GM19035 (cell line): ENCODE data around the gene FBXL17.
"Not testable (repeated sequence)": the region's sequence is repeated elsewhere in the genome, so short reads cannot be mapped to it uniquely, and the experiment has no call there.

Experiments used
- ATAC-seq: cut with Tn5 transposase; IDR thresholded peaks from one replicate; pipeline ENCODE4 v1.9.1; 2021; ENCODE audit not compliant: unreplicated experiment

The FBXL17 gene

GRCh38 chr5:108381954-108382783, at the start of gene FBXL17:
TSS of gene FBXL17 (minus strand) at chr5:108382098.
- peak; percentile 70 for ATAC-seq

DNA sequence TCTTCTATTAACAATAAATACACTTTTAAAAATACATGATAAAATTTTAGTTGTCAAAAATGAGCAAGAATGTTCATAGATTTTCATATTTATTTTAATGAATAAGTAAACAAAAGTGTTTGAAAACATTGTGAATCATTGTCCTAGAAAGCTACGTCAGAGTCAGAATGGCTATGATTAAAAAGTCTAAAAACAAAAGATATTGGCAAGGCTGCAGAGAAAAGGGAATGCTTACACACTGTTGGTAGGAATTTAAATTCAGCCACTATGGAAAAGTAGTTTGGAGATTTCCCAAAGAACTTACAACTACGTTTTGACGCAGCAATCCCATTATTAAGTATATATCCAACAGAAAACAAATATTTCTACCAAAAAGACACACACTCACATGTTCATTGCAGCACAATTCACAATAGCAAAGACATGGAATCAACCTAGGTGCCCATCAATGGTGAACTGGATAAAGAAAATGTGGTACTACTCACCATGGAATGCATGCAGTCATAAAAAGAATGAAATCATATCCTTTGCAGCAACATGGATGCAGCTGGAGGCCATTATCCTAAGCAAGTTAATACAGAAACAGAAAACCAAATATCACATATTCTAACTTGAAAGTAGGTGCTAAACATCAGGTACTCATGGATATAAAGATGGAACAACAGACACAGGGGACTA, 49.2 kb upstream of the FBXL17 start:
- ATAC-seq: no peak

DNA sequence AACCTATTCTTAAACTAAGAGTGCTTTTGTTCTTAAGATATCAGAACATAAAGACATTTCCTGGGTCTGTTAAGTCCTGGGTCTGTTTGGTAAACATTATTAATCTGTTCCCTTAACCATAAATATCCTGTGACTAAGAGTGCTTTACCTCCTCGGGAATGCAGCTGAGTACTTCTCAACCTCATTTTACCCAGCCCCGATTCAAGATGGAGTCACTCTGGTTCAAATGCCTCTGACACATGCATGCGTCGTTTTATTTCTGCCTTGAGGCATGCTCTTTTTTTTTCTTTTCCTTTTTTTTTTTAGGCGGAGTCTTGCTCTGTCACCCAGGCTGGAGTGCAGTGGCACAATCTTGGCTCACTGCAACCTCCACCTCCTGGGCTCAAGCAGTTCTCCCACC, 39.8 kb upstream of the FBXL17 start:
- no peak for ATAC-seq

DNA sequence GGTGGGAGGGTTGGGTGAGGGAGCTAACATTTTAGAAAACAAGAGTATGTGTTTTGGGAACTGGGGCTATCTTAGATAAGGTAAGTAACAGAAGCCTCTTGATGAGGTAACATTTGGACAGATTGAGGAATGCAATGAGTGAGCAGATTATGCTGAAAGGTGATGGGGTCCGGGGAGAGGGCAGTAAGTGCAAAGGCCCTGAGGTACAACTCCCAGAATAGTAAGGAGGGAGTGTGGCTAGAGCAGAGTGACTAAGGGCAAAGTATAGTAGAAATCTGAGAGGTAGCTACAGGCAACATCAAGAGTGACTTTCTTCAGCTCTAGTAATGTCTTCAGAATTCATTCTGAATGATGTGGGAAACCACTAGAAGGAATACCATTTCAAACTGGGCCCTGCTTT, 38.9 kb upstream of the FBXL17 start:
- no peak for ATAC-seq

DNA sequence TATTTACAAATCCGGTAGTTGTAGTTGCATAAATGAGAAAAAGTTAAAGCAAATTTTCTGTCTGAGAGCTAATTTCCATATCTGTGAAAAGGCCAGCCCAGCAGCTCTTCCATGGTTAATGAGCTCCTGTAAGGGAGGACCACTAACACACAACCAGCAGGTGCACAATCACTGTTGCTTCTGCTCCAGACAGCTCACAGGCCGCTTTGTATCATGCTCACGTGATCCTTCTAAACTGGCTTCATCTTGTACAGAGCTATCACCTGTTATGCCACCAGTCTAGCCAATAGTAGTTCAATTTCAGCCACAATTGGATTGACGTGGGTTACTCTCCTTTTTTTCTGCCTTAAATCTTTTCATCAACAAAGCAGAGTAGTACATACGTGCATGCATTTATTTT, 38.3 kb upstream of the FBXL17 start:
- no peak for ATAC-seq

- no peak for ATAC-seq
These were observed 36.3 kb upstream of the FBXL17 start for GRCh38 chr5:108418197-108418596.

- no peak for ATAC-seq
These were observed 35.3 kb upstream of the FBXL17 start for GRCh38 chr5:108417166-108417670.

DNA sequence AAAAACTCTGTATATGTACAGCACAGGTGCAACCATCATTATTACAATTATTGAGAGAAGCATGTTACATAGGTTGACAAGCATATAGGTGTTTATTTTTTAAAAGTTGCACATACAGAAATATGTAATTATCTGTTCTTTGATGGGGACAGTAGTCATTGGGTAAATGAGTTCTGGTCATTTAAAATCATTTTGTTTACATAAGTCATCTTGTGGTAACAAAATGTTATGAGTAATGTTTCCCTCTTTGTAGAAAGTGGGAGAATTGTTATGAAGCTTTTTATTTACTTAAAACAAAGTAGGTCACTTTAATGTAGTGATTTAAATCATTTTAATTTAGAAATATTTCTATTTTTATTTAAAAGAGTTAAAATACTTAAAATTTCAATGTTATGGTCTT, 33.8 kb upstream of the FBXL17 start:
- ATAC-seq: no peak

DNA sequence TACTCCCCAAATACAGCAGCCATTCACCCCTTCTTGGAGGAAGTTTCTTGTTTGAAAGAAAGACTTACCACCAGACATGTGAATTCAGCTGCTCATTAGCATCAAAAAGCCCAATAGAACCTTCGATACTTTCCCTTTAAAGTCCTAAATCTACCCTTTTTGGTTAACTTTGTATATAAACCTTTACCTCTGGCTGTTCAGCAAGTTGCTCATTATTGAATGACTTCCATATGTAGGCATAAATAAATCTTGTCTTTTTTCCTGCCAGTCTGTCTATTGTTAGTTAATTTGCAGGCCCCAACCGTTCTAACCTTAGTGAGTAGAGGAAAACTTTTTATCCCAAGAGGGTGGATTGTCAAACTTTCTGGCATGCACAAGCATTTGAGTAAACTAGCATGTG, 27.9 kb upstream of the FBXL17 start:
- no peak for ATAC-seq

GRCh38 chr5:108405201-108405600, 23.3 kb upstream of the FBXL17 start:
- ATAC-seq: not testable (repeated sequence)

DNA sequence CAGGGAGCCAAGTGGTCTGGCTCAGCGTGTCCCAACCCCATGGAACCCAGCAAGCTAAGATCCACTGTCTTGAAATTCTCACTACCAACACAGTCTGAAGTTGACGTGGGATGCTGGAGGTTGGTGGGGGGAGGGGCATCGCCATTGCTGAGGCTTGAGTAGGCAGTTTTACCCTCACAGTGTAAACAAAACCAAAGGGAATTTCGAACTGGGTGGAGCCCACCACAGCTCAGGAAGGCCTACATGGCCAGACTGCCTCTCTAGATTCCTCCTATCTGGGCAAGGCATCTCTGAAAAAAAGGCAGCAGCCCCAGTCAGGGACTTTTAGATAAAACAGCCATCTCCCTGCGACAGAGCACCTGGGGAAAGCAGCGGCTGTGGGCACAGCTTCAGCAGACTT, 17.1 kb upstream of the FBXL17 start:
- ATAC-seq: no peak

DNA sequence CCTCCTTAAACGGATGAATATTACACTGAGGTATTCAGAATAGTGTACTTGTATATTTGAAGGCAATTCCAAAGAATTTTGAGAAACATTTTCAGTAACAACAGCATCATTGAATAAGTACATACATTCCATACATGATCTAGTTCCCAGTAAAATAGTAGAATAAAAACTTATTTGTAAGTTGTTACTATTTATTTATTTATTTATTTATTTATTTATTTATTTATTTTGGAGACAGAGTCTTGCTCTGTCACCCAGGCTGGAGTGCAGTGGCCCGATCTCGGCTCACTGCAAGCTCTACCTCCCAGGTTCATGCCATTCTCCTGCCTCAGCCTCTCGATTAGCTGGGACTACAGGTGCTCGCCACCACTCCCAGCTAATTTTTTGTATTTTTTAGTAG, 14.9 kb upstream of the FBXL17 start:
- ATAC-seq: not testable (repeated sequence)

DNA sequence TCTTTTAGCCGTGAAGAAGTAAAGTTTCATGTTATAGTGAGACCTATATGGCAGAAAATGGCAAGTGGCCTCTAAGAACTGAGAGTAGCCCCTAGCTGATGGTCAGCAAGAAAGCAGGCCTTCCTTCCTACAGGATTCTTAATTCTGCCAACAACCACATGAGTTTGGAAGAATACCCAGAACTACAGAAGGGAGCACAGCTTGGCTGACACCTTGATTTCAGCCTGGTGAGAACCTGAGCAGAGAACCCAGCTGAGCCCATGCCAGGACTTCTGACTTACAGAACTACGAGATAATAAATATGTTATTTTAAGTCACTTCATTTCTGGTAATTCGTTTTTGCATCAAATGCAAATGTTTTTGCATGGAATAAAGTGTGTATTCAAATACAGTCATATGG, 5.9 kb upstream of the FBXL17 start:
- no peak for ATAC-seq

DNA sequence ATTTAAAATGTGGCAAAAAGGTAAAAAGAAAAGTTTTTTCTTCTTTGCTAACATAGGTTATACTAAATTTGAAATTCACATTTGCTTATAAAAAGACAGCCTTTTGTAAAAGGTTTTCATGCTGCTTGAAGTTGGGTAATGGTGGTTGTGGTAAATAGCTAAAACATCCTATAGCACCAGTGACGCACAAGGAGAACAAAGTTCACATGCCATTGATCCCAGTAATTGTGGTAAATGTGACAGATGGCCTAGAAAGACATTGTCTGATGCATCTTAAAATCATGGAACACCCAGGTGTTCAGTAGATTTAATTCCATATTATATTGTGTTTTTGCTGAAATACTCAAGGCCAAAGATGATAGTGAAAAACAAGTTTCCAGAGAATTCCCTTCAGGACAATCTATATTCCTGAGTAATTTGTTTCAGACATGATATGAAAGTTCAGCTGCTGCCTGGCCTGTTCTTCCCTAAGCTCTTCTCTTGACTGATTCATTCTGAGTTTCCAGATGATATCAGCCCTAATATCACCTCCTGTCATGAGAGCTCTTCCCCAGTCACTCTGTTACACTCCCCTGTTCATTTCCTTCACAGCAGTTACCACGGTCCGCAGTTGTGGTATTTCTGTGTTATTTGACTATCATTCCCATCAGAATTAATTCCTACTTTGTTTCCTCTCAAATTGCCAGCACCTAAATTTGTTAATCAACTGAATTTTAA, 4.6 kb upstream of the FBXL17 start:
- no peak for ATAC-seq

DNA sequence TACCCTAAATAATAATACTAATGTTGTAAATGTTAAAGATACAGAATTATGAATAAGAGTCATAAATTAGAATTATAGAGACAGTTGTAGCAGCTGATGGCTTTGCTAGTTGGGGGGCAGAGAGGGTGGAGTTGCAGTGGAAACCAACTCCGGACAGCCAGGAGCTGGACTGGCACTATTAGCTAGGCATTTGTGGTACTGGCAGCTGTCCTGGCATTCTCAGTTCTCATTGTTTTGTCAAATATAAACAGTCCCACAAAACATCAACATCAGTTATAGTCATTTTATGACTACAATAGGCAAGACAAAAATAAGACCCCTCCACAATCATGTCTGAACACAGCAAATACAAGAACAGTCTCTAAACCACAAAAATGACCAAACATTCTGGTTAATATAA, 2.8 kb upstream of the FBXL17 start:
- ATAC-seq: no peak

GRCh38 chr5:108382784-108383330, 959 bp upstream of the FBXL17 start:
- ATAC-seq: peak; percentile 6

GRCh38 chr5:108381350-108381953, 446 bp downstream of the FBXL17 start:
- ATAC-seq: peak; percentile 50

GRCh38 chr5:108380531-108381349, 1.2 kb downstream of the FBXL17 start:
- ATAC-seq: peak; percentile 27

DNA sequence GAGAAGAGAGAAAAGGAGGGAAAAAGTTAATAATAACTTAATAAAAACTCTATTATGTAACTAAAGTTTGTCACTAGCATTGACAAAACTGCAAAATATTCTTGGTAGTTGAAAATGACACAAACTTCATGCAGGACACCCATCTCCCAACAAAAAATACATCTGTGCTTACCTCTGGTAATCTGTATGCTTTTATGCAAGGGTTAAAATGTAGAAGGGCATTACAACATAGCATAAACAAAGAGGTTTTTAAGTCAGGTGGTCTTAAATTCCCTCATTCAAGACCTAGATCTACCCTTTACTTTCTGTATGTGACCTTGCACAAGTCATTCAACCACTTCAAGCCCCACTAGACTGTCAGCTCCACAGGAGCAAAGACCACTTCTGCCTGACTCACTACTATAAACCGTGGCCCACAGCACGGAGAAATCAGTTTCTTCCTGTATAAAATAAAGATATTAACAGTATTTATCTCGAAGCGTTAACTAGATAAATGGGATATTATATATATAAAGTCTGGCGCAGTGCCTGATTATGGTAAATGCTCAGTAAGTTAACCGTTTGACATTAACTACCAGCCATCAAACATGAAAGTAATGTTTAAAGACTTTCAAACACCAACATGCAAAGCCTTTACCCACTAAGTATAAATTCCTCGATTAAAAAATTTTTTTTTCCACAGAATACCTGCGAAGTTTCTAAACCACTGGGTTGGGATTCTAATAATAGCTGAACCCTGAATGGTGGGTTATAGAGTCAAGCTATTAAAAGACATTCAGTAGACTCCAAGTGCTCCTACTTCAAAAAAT, 2.0 kb downstream of the FBXL17 start:
- no peak for ATAC-seq
